Measurements from ENCODE around the gene THOC1. TPM values are rescaled to one million over a fixed set of nuclear protein-coding genes. Genes with fewer than 3 reads are reported as not detected.

The THOC1 gene
- total and polyA plus RNA-seq, 2 of the 8 experiments (the other 6 are each of a cell fraction or from before 2014, with no cell fraction given), result 19.1 to 66.4 TPM

DNA sequence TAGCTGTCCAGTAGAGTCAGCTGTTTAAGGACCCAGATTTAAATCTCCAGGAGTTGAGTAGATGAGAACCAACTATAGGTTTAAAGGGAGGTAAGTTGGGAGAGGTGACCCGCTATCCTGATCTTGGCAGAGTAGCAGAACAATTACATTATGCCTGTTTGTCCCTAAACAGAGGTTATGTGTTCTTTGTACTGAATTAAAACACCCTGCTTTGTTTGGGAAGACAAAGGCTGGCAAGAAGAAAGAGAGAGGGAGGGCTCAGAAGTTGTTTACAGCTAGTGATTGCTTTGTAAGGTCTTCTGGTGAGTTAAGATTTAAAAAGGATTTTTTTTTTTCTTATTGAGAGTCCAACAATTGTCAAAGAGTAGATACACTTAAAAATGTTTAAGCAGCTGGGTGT is 72.2 kb downstream of the THOC1 start:
- Histone ChIP-seq H3K4me1 (replicated peaks in 1 of 4; ENCODE audit: control insufficient read depth in 3 of 4, insufficient read depth in 4 of 4, low read length in 3 of 4) (no peaks in the 10 kb centered on the region), H4K91ac (replicated peaks; ENCODE audit: insufficient read length, low read length) (no peak overlapping the region), H2BK120ac (replicated peaks; ENCODE audit: low read depth, low read length) (no peak overlapping the region), H2BK15ac (ENCODE audit: low read length) (no peak overlapping the region), H3K23ac (ENCODE audit: insufficient read length) (no peak overlapping the region), H2BK20ac (ENCODE audit: low read length) (no peak overlapping the region), H2BK5ac (ENCODE audit: low read depth, low read length) (no peak overlapping the region), H3K27ac (ENCODE audit: low read depth, low read length) (no peak overlapping the region), H3K4me2 (ENCODE audit: insufficient read depth in 1 of 2, low read depth in 2 of 2, low read length in 2 of 2) (no peak overlapping the region), H4K8ac (ENCODE audit: extremely low read depth, insufficient read depth, low read length) (no peak overlapping the region), H3K79me1 (ENCODE audit: low read depth, low read length) (no peaks in the 10 kb centered on the region), H3K36me3 (ENCODE audit: control insufficient read depth in 2 of 4, insufficient read depth in 4 of 4, low read length in 3 of 4) (peaks cover 11 to 37% (median 22%) of the 10 kb centered on the region in 4 experiments; a peak in 7 of 8 replicates), H3K9me3 (ENCODE audit: insufficient read depth in 2 of 2, low read depth in 1 of 2, low read length in 1 of 2) (no peaks in the 10 kb centered on the region), H2AFZ (ENCODE audit: low read length) (no peak overlapping the region), H4K5ac (ENCODE audit: insufficient read length, low read depth, low read length) (no peak overlapping the region), H3K18ac (ENCODE audit: extremely low read depth, low read length) (no peak overlapping the region), H3K79me2 (ENCODE audit: control insufficient read depth in 1 of 2, insufficient read depth in 2 of 2, low read length in 2 of 2) (peaks cover 0 to 12% of the 10 kb centered on the region in 2 experiments; a peak in 2 of 4 replicates), H3K27me3 (replicated peaks in 1 of 4; ENCODE audit: control insufficient read depth in 3 of 4, extremely low read depth in 1 of 4, insufficient read depth in 3 of 4, low read length in 3 of 4) (no peaks in the 10 kb centered on the region), H3K56ac (replicated peaks; ENCODE audit: insufficient read length, low read depth, low read length) (no peak overlapping the region), H3K4ac (replicated peaks; ENCODE audit: insufficient read length, low read depth, low read length) (no peak overlapping the region), H4K20me1 (replicated peaks in 1 of 2; ENCODE audit: control insufficient read depth in 1 of 2, insufficient read depth in 2 of 2, low read length in 2 of 2) (no peaks in the 10 kb centered on the region), H3K9ac (replicated peaks in 1 of 4; ENCODE audit: extremely low read depth in 1 of 4, low read depth in 3 of 4, low read length in 3 of 4) (no peak overlapping the region), H3K14ac (ENCODE audit: insufficient read length) (no peak overlapping the region), H2AK5ac (ENCODE audit: low read depth, low read length) (no peak overlapping the region), H3K23me2 (ENCODE audit: low read depth, low read length) (no peaks in the 10 kb centered on the region), H2BK12ac (ENCODE audit: low read depth, low read length) (no peak overlapping the region), H3K4me3 (ENCODE audit: extremely low read depth in 1 of 4, insufficient read depth in 2 of 4, low read depth in 3 of 4, low read length in 4 of 4) (no peak overlapping the region)
- 94% methylated on average over 1 of the region's 1 CpG; no CpG with 5 or more reads in 1 of the 2 experiments for WGBS, 2 experiments (ENCODE audit: extremely low coverage in 1 of 2, insufficient coverage in 1 of 2, insufficient read length in 1 of 2, insufficient replicate concordance in 2 of 2, low coverage in 1 of 2, low lambda C conversion rate in 2 of 2, missing lambda C conversion rate in 1 of 2)
- no peak for DNase-seq (ENCODE audit: low read depth in 1 of 2, low spot score in 2 of 2)
- FAIRE-seq, result no peak
- CTCF ChIA-PET (ENCODE audit: partially characterized antibody), result interaction anchor here (1.5 kb wide), 1 partner anchor 10 kb away, joined by 5 read pairs; no protein-coding TSS in a partner anchor
- POLR2A ChIA-PET (ENCODE audit: partially characterized antibody), result no interaction called here
- TF ChIP-seq SRF (IDR thresholded peaks at IDR 0.05; ENCODE audit: low read depth, low read length) (no peak), CBX8 (IDR thresholded peaks at IDR 0.05; ENCODE audit: borderline replicate concordance, low read depth, low read length) (no peak), GABPA (IDR thresholded peaks at IDR 0.05; ENCODE audit: borderline replicate concordance, insufficient read depth, low read length) (no peak), GTF2F1 (IDR thresholded peaks at IDR 0.05; ENCODE audit: borderline replicate concordance, low read depth, low read length) (no peak), NRF1 (IDR thresholded peaks at IDR 0.05; ENCODE audit: low read depth, low read length) (no peak), ATF3 (IDR thresholded peaks at IDR 0.05; ENCODE audit: insufficient read depth, low read depth, low read length) (no peak), CBX5 (IDR thresholded peaks at IDR 0.05; ENCODE audit: low read depth, low read length) (no peak), MAFK (IDR thresholded peaks at IDR 0.05; ENCODE audit: low read depth, low read length) (no peak), SUZ12 (IDR thresholded peaks at IDR 0.05; ENCODE audit: low read length) (no peak), TAF7 (optimal IDR thresholded peaks at IDR 0.05; ENCODE audit: borderline replicate concordance, low read depth, low read length) (no peak)
- TF ChIP-seq, protein P1, sequence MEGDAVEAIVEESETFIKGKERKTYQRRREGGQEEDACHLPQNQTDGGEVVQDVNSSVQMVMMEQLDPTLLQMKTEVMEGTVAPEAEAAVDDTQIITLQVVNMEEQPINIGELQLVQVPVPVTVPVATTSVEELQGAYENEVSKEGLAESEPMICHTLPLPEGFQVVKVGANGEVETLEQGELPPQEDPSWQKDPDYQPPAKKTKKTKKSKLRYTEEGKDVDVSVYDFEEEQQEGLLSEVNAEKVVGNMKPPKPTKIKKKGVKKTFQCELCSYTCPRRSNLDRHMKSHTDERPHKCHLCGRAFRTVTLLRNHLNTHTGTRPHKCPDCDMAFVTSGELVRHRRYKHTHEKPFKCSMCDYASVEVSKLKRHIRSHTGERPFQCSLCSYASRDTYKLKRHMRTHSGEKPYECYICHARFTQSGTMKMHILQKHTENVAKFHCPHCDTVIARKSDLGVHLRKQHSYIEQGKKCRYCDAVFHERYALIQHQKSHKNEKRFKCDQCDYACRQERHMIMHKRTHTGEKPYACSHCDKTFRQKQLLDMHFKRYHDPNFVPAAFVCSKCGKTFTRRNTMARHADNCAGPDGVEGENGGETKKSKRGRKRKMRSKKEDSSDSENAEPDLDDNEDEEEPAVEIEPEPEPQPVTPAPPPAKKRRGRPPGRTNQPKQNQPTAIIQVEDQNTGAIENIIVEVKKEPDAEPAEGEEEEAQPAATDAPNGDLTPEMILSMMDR (IDR thresholded peaks at IDR 0.05; ENCODE audit: control extremely low read depth in 1 of 3, insufficient read depth in 1 of 3, low read depth in 1 of 3, low read length in 3 of 3), result no peak

All from H1 (cell line).